Tibial artery (tissue), 4 donors: ENCODE measurements around the gene CALHM3.

Experiments
- DNase-seq, 2 donors: peaks; one replicate each; pipeline ENCODE4 v3.0.0-alpha.2; 2019
- H3K27ac ChIP-seq, 2 donors: fragments of 200-600 bp; sonication (generic) in 1 of 2; 1 replicate in 1 of 2; 2 replicates in 1 of 2; pipeline ENCODE4 v1.5.1; 2018 to 2019; ENCODE audit warnings: mild to moderate bottlenecking in 1 of 2
- H3K27me3 ChIP-seq, 2 donors: fragments of 200-600 bp; sonication (generic) in 1 of 2; one replicate each; pipeline versions ENCODE4 v1.5.1 to v1.6.0; 2016 to 2019
- H3K36me3 ChIP-seq, 3 donors: fragments of 200-600 bp; sonication (generic) in 2 of 3; one replicate each; pipeline ENCODE4 v1.5.1; 2016 to 2019; ENCODE audit warnings: mild to moderate bottlenecking in 2 of 3
- H3K4me1 ChIP-seq, 4 donors: fragments of 200-600 bp; sonication (generic) in 2 of 4; 1 replicate in 3 of 4; 2 replicates in 1 of 4; pipeline ENCODE4 v1.5.1; 2016 to 2019
- H3K4me3 ChIP-seq, 2 donors: fragments of 200-600 bp; sonication (generic) in 1 of 2; 1 replicate in 1 of 2; 2 replicates in 1 of 2; pipeline ENCODE4 v1.5.1; 2018 to 2019; ENCODE audit warnings: mild to moderate bottlenecking in 2 of 2
- H3K9me3 ChIP-seq, 3 donors: fragments of 200-600 bp; sonication (generic) in 1 of 3; one replicate each; pipeline ENCODE4 v1.5.1; 2016 to 2019
- CTCF ChIP-seq, 2 experiments: fragments of 200-600 bp in 1 of 2; fragments of 450-650 bp in 1 of 2; IDR thresholded peaks; one replicate each; pipeline ENCODE4 v1.5.1; 2017 to 2019; ENCODE audit warnings: antibody characterized with exemption in 2 of 2, mild to moderate bottlenecking in 1 of 2, moderate library complexity in 1 of 2
- intact Hi-C: fragments of 100-400 bp; cut with DNase I; formaldehyde crosslinking; loops from one replicate; pipeline ENCODE4 v1.15.0; 2023; ENCODE audit warnings: low total_unique reads

The CALHM3 gene

GRCh38 chr10:103431902-103432301 lies 47.1 kb downstream of the CALHM3 start:
- no peak for TF ChIP-seq CTCF (IDR thresholded peaks at IDR 0.05)
- Histone ChIP-seq H3K27ac (no peak overlapping the region), H3K4me3 (no peak overlapping the region), H3K36me3 (peaks cover 18 to 95% (median 45%) of the 10 kb centered on the region in 3 donors), H3K27me3 (no peaks in the 10 kb centered on the region), H3K4me1 (no peaks in the 10 kb centered on the region), H3K9me3 (no peaks in the 10 kb centered on the region)
- intact Hi-C loops = no loop called here
- peak in 1 of 2 donors; percentile 1 for DNase-seq

- Histone ChIP-seq H3K27me3 (no peaks in the 10 kb centered on the region), H3K4me3 (no peak overlapping the region), H3K27ac (no peak overlapping the region), H3K9me3 (no peaks in the 10 kb centered on the region), H3K36me3 (peaks cover 32 to 98% (median 39%) of the 10 kb centered on the region in 3 donors), H3K4me1 (no peaks in the 10 kb centered on the region)
- intact Hi-C loops = no loop called here
- TF ChIP-seq CTCF (IDR thresholded peaks at IDR 0.05) = no peak
- peak in 1 of 2 donors; percentile 2 for DNase-seq
Observed at GRCh38 chr10:103429647-103430046, 49.4 kb downstream of the CALHM3 start.

- no peak overlapping the region for H3K27ac ChIP-seq
- H3K27me3 ChIP-seq = no peaks in the 10 kb centered on the region
- no peak for DNase-seq
- no peaks in the 10 kb centered on the region for H3K4me1 ChIP-seq
- TF ChIP-seq CTCF (IDR thresholded peaks at IDR 0.05) = no peak
- intact Hi-C loops = no loop called here
- no peaks in the 10 kb centered on the region for H3K9me3 ChIP-seq
- H3K4me3 ChIP-seq = no peak overlapping the region
- H3K36me3 ChIP-seq = peaks cover 36 to 98% (median 37%) of the 10 kb centered on the region in 3 donors
Observed at GRCh38 chr10:103428989-103429643, 49.9 kb downstream of the CALHM3 start.

- H3K9me3 ChIP-seq = no peaks in the 10 kb centered on the region
- intact Hi-C loops = no loop called here
- H3K4me1 ChIP-seq = no peaks in the 10 kb centered on the region
- no peaks in the 10 kb centered on the region for H3K27me3 ChIP-seq
- no peak overlapping the region for H3K4me3 ChIP-seq
- H3K36me3 ChIP-seq = peaks cover 41 to 98% (median 49%) of the 10 kb centered on the region in 3 donors
- DNase-seq = peak in 1 of 2 donors; percentile 17
- TF ChIP-seq CTCF (IDR thresholded peaks at IDR 0.05) = no peak
- H3K27ac ChIP-seq = no peak overlapping the region
Observed at GRCh38 chr10:103427866-103428265, 51.2 kb downstream of the CALHM3 start.

GRCh38 chr10:103423748-103424147 lies 55.3 kb downstream of the CALHM3 start:
- no peak for TF ChIP-seq CTCF (IDR thresholded peaks at IDR 0.05)
- no peak overlapping the region for H3K4me3 ChIP-seq
- no peak overlapping the region for H3K27ac ChIP-seq
- intact Hi-C loops = no loop called here
- H3K36me3 ChIP-seq = peaks cover 61 to 100% (median 73%) of the 10 kb centered on the region in 3 donors
- no peaks in the 10 kb centered on the region for H3K9me3 ChIP-seq
- H3K4me1 ChIP-seq = no peaks in the 10 kb centered on the region
- no peak for DNase-seq
- H3K27me3 ChIP-seq = no peaks in the 10 kb centered on the region
